D721Med (cell line): Measurements from ENCODE around the gene PITPNC1.

Experiments used
- DNase-seq: peaks from one replicate; pipeline ENCODE4 v3.0.0; 2011; ENCODE audit warnings: low spot score; ENCODE audit not compliant: insufficient read length
- FAIRE-seq: peaks from 2 replicates; lab custom pipeline; 2011; peaks lifted over from hg19 to GRCh38; lab: Jason Lieb, UNC
- CTCF ChIP-seq: IDR thresholded peaks from 2 replicates; pipeline ENCODE4 v1.5.1; 2012; ENCODE audit warnings: mild to moderate bottlenecking, control low read depth; ENCODE audit not compliant: insufficient read depth; ENCODE audit errors: missing control alignments

PITPNC1 gene

GRCh38 chr17:67632141-67632540, 255.1 kb downstream of the PITPNC1 start:
- FAIRE-seq (no peak), DNase-seq (no peak)
- no peak for TF ChIP-seq CTCF

DNA sequence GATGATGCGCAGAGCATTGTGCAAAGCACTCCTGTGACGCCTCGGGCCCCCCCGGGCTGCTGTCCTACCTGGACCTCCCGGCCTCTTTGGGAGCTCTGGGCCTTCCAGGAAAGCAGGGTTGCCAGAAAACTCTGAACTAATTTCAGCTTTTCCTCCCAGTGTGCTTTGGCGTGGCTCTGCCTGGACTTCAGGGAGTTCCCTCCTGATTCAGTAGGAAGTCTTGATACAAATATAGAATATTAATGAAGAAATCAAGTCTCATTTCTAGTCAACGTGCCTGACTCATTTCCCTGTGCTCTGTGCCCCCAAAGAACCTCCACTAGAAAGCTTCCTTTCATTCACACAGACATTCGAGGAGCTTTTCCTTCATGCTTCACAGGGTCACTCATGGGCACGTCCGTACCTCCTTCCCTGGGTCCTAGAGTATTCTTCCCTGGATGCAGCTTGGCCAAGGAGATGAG, 256.7 kb downstream of the PITPNC1 start:
- no peak for TF ChIP-seq CTCF
- DNase-seq (no peak), FAIRE-seq (no peak)

DNA sequence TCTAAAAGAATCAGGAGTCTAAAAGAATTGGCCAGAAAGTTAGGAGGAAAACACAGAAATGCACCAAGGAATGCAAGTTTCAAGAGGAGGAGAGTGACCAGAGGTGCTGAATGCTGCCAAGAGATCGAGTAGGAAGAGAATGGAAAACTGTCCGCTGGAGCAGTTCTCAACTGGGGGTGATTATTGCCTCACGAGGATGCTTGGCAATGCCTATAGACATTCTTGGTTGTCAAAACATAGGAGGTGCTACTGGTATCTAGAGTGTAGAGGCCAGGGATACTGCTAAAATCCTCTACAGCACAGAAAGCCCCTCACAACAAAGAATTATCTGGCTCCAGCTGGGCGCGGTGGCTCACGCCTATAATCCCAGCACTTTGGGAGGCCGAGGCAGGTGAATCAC, 258.6 kb downstream of the PITPNC1 start:
- TF ChIP-seq CTCF: no peak

GRCh38 chr17:67636312-67636711, 259.2 kb downstream of the PITPNC1 start:
- FAIRE-seq: no peak
- no peak for TF ChIP-seq CTCF

More for the DNA sequence above, 258.6 kb downstream of the PITPNC1 start:
- FAIRE-seq (no peak), DNase-seq (no peak)

DNA sequence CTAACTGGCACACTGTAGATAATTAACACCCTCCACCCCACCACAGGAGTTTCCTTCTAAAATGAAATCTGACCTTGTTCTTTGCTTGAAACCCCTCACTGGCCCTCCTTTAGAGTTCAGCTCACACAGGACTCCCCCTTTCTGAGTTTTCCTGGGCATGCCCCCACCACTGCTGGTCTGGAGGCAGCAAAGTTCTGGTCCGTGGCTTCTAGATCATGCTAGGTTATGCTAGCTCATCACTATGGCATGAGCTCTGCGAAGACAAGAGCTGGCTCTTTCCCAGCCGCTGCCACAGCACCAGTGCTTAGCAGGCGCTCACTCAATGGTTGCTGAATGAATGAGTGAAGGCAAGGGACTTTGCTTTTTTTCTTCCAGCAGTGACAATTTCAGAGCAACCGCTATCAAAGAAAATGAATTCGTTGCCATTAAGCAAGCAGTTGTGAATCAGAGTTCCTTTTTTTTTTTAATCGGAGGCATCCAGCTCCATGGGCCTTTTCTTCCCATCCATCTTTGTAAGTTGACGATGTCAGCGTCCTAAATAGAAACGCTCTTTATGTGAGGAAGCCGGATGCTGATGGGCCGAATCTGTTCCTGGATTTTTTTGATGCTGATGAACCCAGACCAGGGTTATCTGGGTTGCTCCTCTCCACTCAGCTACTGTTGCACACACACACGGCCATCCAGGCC, 259.9 kb downstream of the PITPNC1 start:
- no peak for TF ChIP-seq CTCF
- FAIRE-seq (no peak), DNase-seq (no peak)

More at GRCh38 chr17:67636312-67636711, 259.2 kb downstream of the PITPNC1 start:
- DNase-seq: no peak

DNA sequence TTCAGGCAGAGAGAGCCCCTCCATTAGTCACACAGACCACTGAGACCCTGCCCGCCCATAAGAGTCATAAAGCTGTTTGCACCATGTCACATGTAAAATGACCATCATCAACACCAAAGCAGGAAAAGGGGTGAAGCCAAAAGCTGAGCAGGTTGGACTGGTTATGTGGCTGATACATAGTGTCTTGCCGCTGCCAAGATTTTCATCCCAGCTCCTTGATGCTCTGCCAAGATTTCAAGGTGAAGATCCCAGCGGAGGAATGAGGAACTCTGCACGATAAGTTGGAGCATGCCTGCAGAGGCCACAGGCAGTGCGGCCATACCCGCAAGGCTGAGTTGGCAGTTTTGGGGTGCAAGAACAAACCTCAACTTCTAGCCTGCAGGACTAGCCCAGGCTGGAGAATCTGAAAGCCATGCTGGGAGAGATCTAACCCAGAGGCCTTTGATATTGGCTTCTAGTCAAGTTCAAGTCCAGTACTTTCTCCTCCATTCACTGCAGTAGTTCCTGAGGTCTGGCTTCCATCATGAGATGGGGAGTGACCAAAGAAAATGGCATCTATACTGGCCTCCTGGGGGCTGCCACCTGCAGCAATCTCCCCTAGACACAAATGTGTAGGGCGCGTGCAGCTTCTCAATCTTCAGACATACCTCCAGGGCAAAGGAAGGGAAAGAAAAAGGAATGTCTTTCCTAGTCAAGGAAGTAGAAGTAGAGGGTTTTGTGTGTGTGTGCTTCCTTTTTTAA, 261.0 kb downstream of the PITPNC1 start:
- no peak for FAIRE-seq
- no peak for TF ChIP-seq CTCF
- DNase-seq: no peak

GRCh38 chr17:67638871-67639270, 261.8 kb downstream of the PITPNC1 start:
- no peak for TF ChIP-seq CTCF
- DNase-seq (no peak), FAIRE-seq (no peak)
